Neutrophil (primary cell): ENCODE data around the gene SPNS2.

Experiments
- H3K27ac ChIP-seq: fragments of 200-600 bp; sonication (generic); 2 replicates; pipeline ENCODE4 v1.5.1; 2016; ENCODE audit warnings: mild to moderate bottlenecking, moderate library complexity
- H3K27me3 ChIP-seq: fragments of 200-600 bp; sonication (generic); 2 replicates; pipeline ENCODE4 v1.6.0; 2016; ENCODE audit warnings: mild to moderate bottlenecking
- H3K36me3 ChIP-seq: fragments of 200-600 bp; sonication (generic); 2 replicates; pipeline ENCODE4 v1.5.1; 2017
- H3K4me1 ChIP-seq, 2 experiments: fragments of 200-600 bp in 1 of 2; sonication (generic) in 1 of 2; 1 replicate in 1 of 2; 2 replicates in 1 of 2; pipeline versions ENCODE4 v1.5.1 to v1.6.1; 2013 to 2016; ENCODE audit warnings: low read depth in 1 of 2, low read length in 1 of 2, mild to moderate bottlenecking in 1 of 2, moderate library complexity in 1 of 2; ENCODE audit not compliant: control insufficient read depth in 1 of 2, insufficient read depth in 1 of 2
- H3K4me3 ChIP-seq, 2 experiments: fragments of 200-600 bp in 1 of 2; sonication (generic) in 1 of 2; 1 replicate in 1 of 2; 2 replicates in 1 of 2; pipeline ENCODE4 v1.5.1; 2013 to 2016; ENCODE audit warnings: low read depth in 1 of 2, low read length in 1 of 2, mild to moderate bottlenecking in 1 of 2, moderate library complexity in 1 of 2
- H3K9me3 ChIP-seq: fragments of 200-600 bp; sonication (generic); 2 replicates; pipeline ENCODE4 v1.5.1; 2016
- CTCF ChIP-seq: fragments of 200-600 bp; sonication (generic); IDR thresholded peaks from 2 replicates; pipeline ENCODE4 v1.5.1; 2016; ENCODE audit warnings: antibody characterized with exemption

Gene SPNS2

GRCh38 chr17:4474093-4474492, 24.6 kb upstream of the SPNS2 start:
- Histone ChIP-seq H3K36me3 (peaks cover 6% of the 10 kb centered on the region), H3K9me3 (no peaks in the 10 kb centered on the region), H3K4me3 (no peak overlapping the region), H3K27me3 (no peaks in the 10 kb centered on the region), H3K27ac (no peak overlapping the region), H3K4me1 (peaks cover 0 to 3% of the 10 kb centered on the region in 2 experiments)
- TF ChIP-seq CTCF = no peak

GRCh38 chr17:4475001-4475400, 23.7 kb upstream of the SPNS2 start:
- Histone ChIP-seq H3K27me3 (no peaks in the 10 kb centered on the region), H3K4me3 (no peak overlapping the region), H3K36me3 (peaks cover 6% of the 10 kb centered on the region), H3K27ac (no peak overlapping the region), H3K4me1 (peaks cover 0 to 3% of the 10 kb centered on the region in 2 experiments), H3K9me3 (no peaks in the 10 kb centered on the region)
- no peak for TF ChIP-seq CTCF

GRCh38 chr17:4475463-4475862, 23.2 kb upstream of the SPNS2 start:
- H3K9me3 ChIP-seq = no peaks in the 10 kb centered on the region
- H3K27me3 ChIP-seq = no peaks in the 10 kb centered on the region
- no peak for TF ChIP-seq CTCF

GRCh38 chr17:4476017-4476416, 22.7 kb upstream of the SPNS2 start:
- Histone ChIP-seq H3K36me3 (peaks cover 6% of the 10 kb centered on the region), H3K4me3 (no peak overlapping the region), H3K9me3 (no peaks in the 10 kb centered on the region), H3K27me3 (no peaks in the 10 kb centered on the region), H3K27ac (no peak overlapping the region), H3K4me1 (peaks cover 9 to 13% of the 10 kb centered on the region in 2 experiments)
- TF ChIP-seq CTCF = no peak

More at GRCh38 chr17:4475463-4475862, 23.2 kb upstream of the SPNS2 start:
- H3K4me1 ChIP-seq = peaks cover 4 to 8% of the 10 kb centered on the region in 2 experiments
- H3K36me3 ChIP-seq = peaks cover 6% of the 10 kb centered on the region
- H3K27ac ChIP-seq = no peak overlapping the region
- no peak overlapping the region for H3K4me3 ChIP-seq

GRCh38 chr17:4476511-4477070, 22.1 kb upstream of the SPNS2 start:
- Histone ChIP-seq H3K9me3 (no peaks in the 10 kb centered on the region), H3K4me3 (no peak overlapping the region), H3K4me1 (peaks cover 15 to 19% of the 10 kb centered on the region in 2 experiments), H3K27me3 (no peaks in the 10 kb centered on the region), H3K36me3 (peaks cover 6% of the 10 kb centered on the region), H3K27ac (no peak overlapping the region)
- TF ChIP-seq CTCF = no peak
